Activated B cell treated with CpG ODN at 0.5 μM for 24 hours (primary cell): ENCODE measurements around the gene RPL21. TPM values are rescaled to one million over a fixed set of nuclear protein-coding genes. Genes with fewer than 3 reads are reported as not detected.
"Not testable (repeated sequence)": the region's sequence is repeated elsewhere in the genome, so short reads cannot be mapped to it uniquely, and the experiment has no call there.

Source experiments
- ATAC-seq: fragments of 200-7000 bp; cut with Tn5 transposase; one replicate; pipeline ENCODE4 v1.10.0; 2021; ENCODE audit warnings: low read depth, mild to moderate bottlenecking, moderate library complexity
- CTCF ChIA-PET: fragments of 350-600 bp; sonication (Branson Sonifier 250); formaldehyde crosslinking; loops from one replicate; lab custom pipeline; 2021; ENCODE audit warnings: antibody characterized with exemption; lab: Charles Lee
- POLR2A ChIA-PET: fragments of 350-600 bp; sonication (Branson Sonifier 250); formaldehyde crosslinking; loops from one replicate; lab custom pipeline; 2021; ENCODE audit warnings: antibody characterized with exemption; lab: Charles Lee
- DNase-seq: peaks from one replicate; pipeline ENCODE4 v3.0.0; 2022
- H3K27ac Mint-ChIP-seq: one replicate; pipeline ENCODE4 v1.8.0; 2020; ENCODE audit warnings: mixed read lengths
- H3K27me3 Mint-ChIP-seq: one replicate; pipeline ENCODE4 v1.8.0; 2021; ENCODE audit warnings: mixed read lengths
- H3K36me3 Mint-ChIP-seq: one replicate; pipeline ENCODE4 v1.8.0; 2021; ENCODE audit warnings: low read depth, mixed read lengths
- H3K4me1 Mint-ChIP-seq: one replicate; pipeline ENCODE4 v1.8.0; 2021; ENCODE audit warnings: mixed read lengths
- H3K4me3 Mint-ChIP-seq: one replicate; pipeline ENCODE4 v1.8.0; 2020; ENCODE audit warnings: mild to moderate bottlenecking, mixed read lengths
- H3K9me3 Mint-ChIP-seq: one replicate; pipeline ENCODE4 v1.8.0; 2020; ENCODE audit warnings: mixed read lengths
- CTCF ChIP-seq: fragments of 200-600 bp; IDR thresholded peaks from one replicate; pipeline ENCODE4 v1.8.0; 2022; ENCODE audit warnings: antibody characterized with exemption, mild to moderate bottlenecking
- intact Hi-C: fragments of 100-400 bp; cut with micrococcal nuclease; formaldehyde crosslinking; loops from one replicate; pipeline ENCODE4 v1.15.1; 2024
- total RNA-seq: library from RNA; stranded (reverse); gene quantifications from 2 replicates; pipeline ENCODE4 v1.2.3, GENCODE V29; 2022

Gene RPL21
- total RNA-seq, 1 donor from 2014 or later: 1,996 TPM

- no peak overlapping the region for H3K27ac Mint-ChIP-seq
- ATAC-seq (peak; percentile 65), DNase-seq (no peak)
- H3K9me3 Mint-ChIP-seq: no peaks in the 10 kb centered on the region
- peaks cover 7% of the 10 kb centered on the region for H3K4me1 Mint-ChIP-seq
- H3K27me3 Mint-ChIP-seq: peaks cover 2% of the 10 kb centered on the region
- no peak for TF ChIP-seq CTCF
- H3K4me3 Mint-ChIP-seq: no peak overlapping the region
- ChIA-PET POLR2A (interaction anchor here (0.8 to 2.3 kb wide), 3 partner anchors 14 to 299 kb away, joined by 3 to 5 read pairs (median 3); partner anchors contain the start of gene RASL11A), CTCF (interaction anchor here (0.8 to 3.0 kb wide), 7 partner anchors 10 to 337 kb away, joined by 3 to 36 read pairs (median 4); partner anchors contain the start of gene RASL11A)
- H3K36me3 Mint-ChIP-seq: no peaks in the 10 kb centered on the region
- intact Hi-C loops: loop anchor here (1.0 kb wide), 1 partner anchor 299 kb away; no protein-coding TSS in a partner anchor
These were observed 32.6 kb downstream of the RPL21 start for GRCh38 chr13:27283906-27284493.

- no peak overlapping the region for H3K4me3 Mint-ChIP-seq
- intact Hi-C loops: no loop called here
- H3K4me1 Mint-ChIP-seq: peaks cover 22% of the 10 kb centered on the region
- CTCF ChIA-PET: no interaction called here
- no peaks in the 10 kb centered on the region for H3K9me3 Mint-ChIP-seq
- no peak for TF ChIP-seq CTCF
- H3K36me3 Mint-ChIP-seq: no peaks in the 10 kb centered on the region
- POLR2A ChIA-PET: no interaction called here
- no peak overlapping the region for H3K27ac Mint-ChIP-seq
- DNase-seq (no peak), ATAC-seq (no peak)
- H3K27me3 Mint-ChIP-seq: peaks cover 2% of the 10 kb centered on the region
These were observed 37.0 kb downstream of the RPL21 start for GRCh38 chr13:27288392-27288791.

GRCh38 chr13:27289011-27289665, 37.8 kb downstream of the RPL21 start:
- ChIA-PET CTCF (no interaction called here), POLR2A (interaction anchor here (0.6 kb wide), 1 partner anchor 292 kb away, joined by 9 read pairs; no protein-coding TSS in a partner anchor)
- peaks cover 2% of the 10 kb centered on the region for H3K27me3 Mint-ChIP-seq
- H3K36me3 Mint-ChIP-seq: no peaks in the 10 kb centered on the region
- peaks cover 25% of the 10 kb centered on the region for H3K4me1 Mint-ChIP-seq
- intact Hi-C loops: no loop called here
- DNase-seq: no peak
- H3K27ac Mint-ChIP-seq: no peak overlapping the region
- TF ChIP-seq CTCF: no peak
- no peak overlapping the region for H3K4me3 Mint-ChIP-seq
- no peaks in the 10 kb centered on the region for H3K9me3 Mint-ChIP-seq
- no peak for ATAC-seq

GRCh38 chr13:27290715-27291114, 39.4 kb downstream of the RPL21 start:
- no peak for DNase-seq
- no peaks in the 10 kb centered on the region for H3K9me3 Mint-ChIP-seq
- no peak for ATAC-seq
- peaks cover 28% of the 10 kb centered on the region for H3K4me1 Mint-ChIP-seq
- TF ChIP-seq CTCF: no peak
- intact Hi-C loops: no loop called here
- POLR2A ChIA-PET: no interaction called here
- CTCF ChIA-PET: no interaction called here
- no peak overlapping the region for H3K27ac Mint-ChIP-seq
- H3K27me3 Mint-ChIP-seq: peaks cover 1% of the 10 kb centered on the region
- no peaks in the 10 kb centered on the region for H3K36me3 Mint-ChIP-seq
- no peak overlapping the region for H3K4me3 Mint-ChIP-seq

- ATAC-seq, H3K27me3 Mint-ChIP-seq, POLR2A ChIA-PET, H3K4me3 Mint-ChIP-seq, H3K36me3 Mint-ChIP-seq, H3K9me3 Mint-ChIP-seq, H3K27ac Mint-ChIP-seq, CTCF ChIA-PET, DNase-seq, intact Hi-C loops: not testable (repeated sequence)
- peaks cover 28% of the 10 kb centered on the region for H3K4me1 Mint-ChIP-seq
These were observed 40.6 kb downstream of the RPL21 start for GRCh38 chr13:27291967-27292366.
